Lower leg skin (tissue), 4 donors: ENCODE measurements around the gene TMC1. TPM values are rescaled to one million over a fixed set of nuclear protein-coding genes. Genes with fewer than 3 reads are reported as not detected.

ENCODE experiments used
- DNase-seq, 2 donors: peaks; one replicate each; pipeline ENCODE4 v3.0.0-alpha.2; 2019; ENCODE audit warnings: low spot score in 2 of 2
- H3K4me3 ChIP-seq: fragments of 200-600 bp; sonication (generic); 2 replicates; pipeline ENCODE4 v1.5.1; 2017; ENCODE audit warnings: mild to moderate bottlenecking, low read depth; ENCODE audit not compliant: poor library complexity, severe bottlenecking
- CTCF ChIP-seq, 3 donors: fragments of 450-650 bp; IDR thresholded peaks; one replicate each; pipeline ENCODE4 v1.5.1; 2016; ENCODE audit warnings: antibody characterized with exemption in 3 of 3, mild to moderate bottlenecking in 3 of 3, moderate library complexity in 2 of 3
- POLR2A ChIP-seq, 2 donors: fragments of 450-650 bp; IDR thresholded peaks; one replicate each; pipeline ENCODE4 v1.6.1; 2016 to 2017; ENCODE audit warnings: antibody characterized with exemption in 2 of 2, mild to moderate bottlenecking in 1 of 2, moderate library complexity in 1 of 2
- WGBS, 2 donors: methylation state at CpG; one replicate each; pipeline ENCODE4 v1.1.5; 2018; 5-methylcytosine and 5-hydroxymethylcytosine counted together
- intact Hi-C: fragments of 100-400 bp; cut with DNase I; formaldehyde crosslinking; loops from one replicate; pipeline ENCODE4 v1.15.0; 2023; ENCODE audit warnings: low total_unique reads
- total RNA-seq, 4 donors: library from RNA; depleted of rRNA; stranded (reverse); fragments of >200 nt; gene quantifications; one replicate each; pipeline ENCODE4 v1.1.0, GENCODE V29; 2016

The TMC1 gene
- total RNA-seq, 4 donors from 2014 or later = 0.13 to 0.46 TPM; not detected in 2

GRCh38 chr9:72808446-72808768, 287.0 kb downstream of the TMC1 start:
- 71 to 78% methylated on average over 2 of the region's 2 CpGs for WGBS, 2 donors
- DNase-seq = no peak
- H3K4me3 ChIP-seq = no peak overlapping the region
- intact Hi-C loops = no loop called here
- TF ChIP-seq CTCF (IDR thresholded peaks at IDR 0.05) (no peak), POLR2A (IDR thresholded peaks at IDR 0.05) (no peak)

GRCh38 chr9:72809586-72809985, 288.2 kb downstream of the TMC1 start:
- no peak overlapping the region for H3K4me3 ChIP-seq
- TF ChIP-seq CTCF (IDR thresholded peaks at IDR 0.05) = no peak
- no peak for TF ChIP-seq POLR2A (IDR thresholded peaks at IDR 0.05)
- WGBS, 2 donors = 55 to 68% methylated on average over 3 of the region's 3 CpGs

GRCh38 chr9:72812559-72813111, 291.2 kb downstream of the TMC1 start:
- TF ChIP-seq CTCF (IDR thresholded peaks at IDR 0.05) (no peak), POLR2A (IDR thresholded peaks at IDR 0.05) (no peak)
- WGBS, 2 donors = 45 to 49% methylated on average over 2 of the region's 2 CpGs
- no peak overlapping the region for H3K4me3 ChIP-seq
- no peak for DNase-seq
- intact Hi-C loops = no loop called here

More at GRCh38 chr9:72809586-72809985, 288.2 kb downstream of the TMC1 start:
- no peak for DNase-seq
- intact Hi-C loops = no loop called here

GRCh38 chr9:72813544-72813943, 292.1 kb downstream of the TMC1 start:
- H3K4me3 ChIP-seq = no peak overlapping the region
- no peak for TF ChIP-seq POLR2A (IDR thresholded peaks at IDR 0.05)
- TF ChIP-seq CTCF (IDR thresholded peaks at IDR 0.05) = no peak
- no peak for DNase-seq
- intact Hi-C loops = no loop called here

GRCh38 chr9:72814083-72814597, 292.7 kb downstream of the TMC1 start:
- DNase-seq = no peak
- TF ChIP-seq POLR2A (IDR thresholded peaks at IDR 0.05) = no peak
- TF ChIP-seq CTCF (IDR thresholded peaks at IDR 0.05) = no peak
- no peak overlapping the region for H3K4me3 ChIP-seq
- intact Hi-C loops = no loop called here
- WGBS, 2 donors = 62 to 76% methylated on average over 7 of the region's 7 CpGs

GRCh38 chr9:72816666-72817065, 295.3 kb downstream of the TMC1 start:
- TF ChIP-seq CTCF (IDR thresholded peaks at IDR 0.05) = no peak
- no peak for DNase-seq
- 92% methylated on average over 8 of the region's 8 CpGs for WGBS, 2 donors
- intact Hi-C loops = no loop called here
- no peak overlapping the region for H3K4me3 ChIP-seq
